K562 (cell line): ENCODE data around the gene PARP1. TPM values are rescaled to one million over a fixed set of nuclear protein-coding genes. Genes with fewer than 3 reads are reported as not detected.

Source experiments
- ATAC-seq: fragments of 200-7000 bp; cut with Tn5 transposase; 3 replicates; pipeline ENCODE4 v1.9.1; 2020; ENCODE audit warnings: moderate library complexity
- BruUV-seq: library from RNA; stranded (reverse); fragments of 400-500 nt; replicated peaks from 2 replicates; lab custom pipeline; 2021; lab: Mats Ljungman, UMichigan
- CTCF ChIA-PET: fragments of 300-600 bp; formaldehyde crosslinking; extraction: SDS; loops from one replicate; lab custom pipeline; 2021; ENCODE audit warnings: low intra/inter-chr PET ratio; lab: Yijun Ruan, JAX
- POLR2A ChIA-PET: fragments of 300-600, 350-650 bp; sonication (Branson Sonifier 250); formaldehyde crosslinking; extraction: SDS; loops from one replicate; lab custom pipeline; 2021; ENCODE audit warnings: antibody characterized with exemption, inconsistent platforms; lab: Yijun Ruan, JAX
- DNase-seq, 4 experiments: peaks; one replicate each; pipeline versions ENCODE4 v3.0.0 to v3.0.0-alpha.2; 2011 to 2018; ENCODE audit warnings: low spot score in 3 of 4, mixed read lengths in 3 of 4; ENCODE audit errors: extremely low read depth in 1 of 4
- FAIRE-seq: peaks from 2 replicates; lab custom pipeline; 2011; peaks lifted over from hg19 to GRCh38; lab: Jason Lieb, UNC
- H2AFZ ChIP-seq: 2 replicates; pipeline ENCODE4 v1.6.0; 2011; ENCODE audit warnings: low read depth, low read length, control low read depth, inconsistent platforms
- H3K27ac ChIP-seq: fragments of 200-600 bp; 3 replicates; pipeline ENCODE4 v1.8.0; 2011; ENCODE audit warnings: low read depth, mild to moderate bottlenecking, control low read depth, inconsistent platforms, low read length, moderate library complexity, mixed read lengths; ENCODE audit errors: extremely low read depth
- H3K27me3 ChIP-seq, 2 experiments: fragments of 300-600 bp in 1 of 2; 2 replicates in 1 of 2; 3 replicates in 1 of 2; pipeline versions ENCODE4 v1.6.0 to v1.8.0; 2011; ENCODE audit warnings: inconsistent platforms in 2 of 2, low read length in 2 of 2, mild to moderate bottlenecking in 1 of 2, mixed read lengths in 1 of 2, moderate library complexity in 1 of 2; ENCODE audit not compliant: control insufficient read depth in 2 of 2, insufficient read depth in 2 of 2
- H3K36me3 ChIP-seq: fragments of 300-600 bp; 3 replicates; pipeline ENCODE4 v1.8.0; 2011; ENCODE audit warnings: mild to moderate bottlenecking, low read length, inconsistent platforms; ENCODE audit not compliant: control insufficient read depth, insufficient read depth
- H3K4me1 ChIP-seq, 2 experiments: fragments of 200-600 bp in 1 of 2; replicated peaks in 1 of 2; 2 replicates in 1 of 2; 3 replicates in 1 of 2; pipeline versions ENCODE4 v1.5.1 to v1.8.0; 2011; ENCODE audit warnings: inconsistent platforms in 2 of 2, low read length in 2 of 2, mild to moderate bottlenecking in 1 of 2, mixed read lengths in 1 of 2, moderate library complexity in 1 of 2; ENCODE audit not compliant: control insufficient read depth in 2 of 2, insufficient read depth in 2 of 2
- H3K4me2 ChIP-seq: 2 replicates; pipeline ENCODE4 v1.6.1; 2011; ENCODE audit warnings: low read length, control low read depth, inconsistent platforms, mixed read lengths; ENCODE audit not compliant: insufficient read depth
- H3K4me3 ChIP-seq: fragments of 200-600 bp; sonication (generic), shearing (Covaris generic); 2 replicates; pipeline ENCODE4 v1.5.1; 2016; ENCODE audit warnings: control low read depth, inconsistent platforms
- H3K79me2 ChIP-seq: fragments of 200-600 bp; 3 replicates; pipeline ENCODE4 v1.8.0; 2011; ENCODE audit warnings: low read length, inconsistent platforms; ENCODE audit not compliant: control insufficient read depth, insufficient read depth
- H3K9ac ChIP-seq, 2 experiments: 2 replicates each; pipeline versions ENCODE4 v1.6.0 to v1.6.1; 2011; ENCODE audit warnings: low read depth in 2 of 2, low read length in 2 of 2, control low read depth in 1 of 2, inconsistent platforms in 1 of 2, mild to moderate bottlenecking in 1 of 2, mixed read lengths in 1 of 2; ENCODE audit not compliant: insufficient read depth in 1 of 2
- H3K9me1 ChIP-seq: one replicate; pipeline ENCODE4 v1.6.0; 2011; ENCODE audit warnings: inconsistent platforms, mild to moderate bottlenecking, low read length, moderate library complexity; ENCODE audit not compliant: control insufficient read depth, insufficient read depth
- H3K9me3 ChIP-seq: replicated peaks from 2 replicates; pipeline ENCODE4 v1.5.1; 2011; ENCODE audit warnings: low read depth, low read length, inconsistent platforms; ENCODE audit not compliant: control insufficient read depth, insufficient read depth
- H4K20me1 ChIP-seq: replicated peaks from 2 replicates; pipeline ENCODE4 v1.6.1; 2011; ENCODE audit warnings: low read length, inconsistent platforms, mixed read lengths; ENCODE audit not compliant: control insufficient read depth, insufficient read depth
- BRF2 ChIP-seq: IDR thresholded peaks from 3 replicates; pipeline ENCODE4 v1.6.1; 2011; ENCODE audit warnings: borderline replicate concordance, mild to moderate bottlenecking; ENCODE audit not compliant: insufficient read length, insufficient read depth
- DIDO1 ChIP-seq: fragments of 450-650 bp; IDR thresholded peaks from 2 replicates; pipeline ENCODE4 v1.6.1; 2016; ENCODE audit warnings: low read depth, missing biosample characterization, missing genetic modification characterization
- ELF1 ChIP-seq: fragments of 200-800 bp; sonication (Bioruptor generic); IDR thresholded peaks from 2 replicates; pipeline ENCODE4 v1.6.1; 2016; ENCODE audit warnings: missing genetic modification characterization, missing compliant biosample characterization
- FUS ChIP-seq: fragments of 200-400 bp; formaldehyde crosslinking; optimal IDR thresholded peaks from 2 replicates; pipeline ENCODE3; 2017; ENCODE audit warnings: low read depth, low read length
- GMEB1 ChIP-seq: fragments of 250-450 bp; sonication (Bioruptor Pico); IDR thresholded peaks from 2 replicates; pipeline ENCODE4 v1.4.0; 2020; ENCODE audit warnings: mild to moderate bottlenecking
- MXD1 ChIP-seq: fragments of 250-450 bp; sonication (Bioruptor Pico); IDR thresholded peaks from 2 replicates; pipeline ENCODE4 v1.8.0; 2021; ENCODE audit warnings: borderline replicate concordance, mild to moderate bottlenecking, moderate library complexity; ENCODE audit not compliant: poor library complexity, severe bottlenecking
- PHB ChIP-seq: fragments of 250-450 bp; sonication (Bioruptor Pico); IDR thresholded peaks from 2 replicates; pipeline ENCODE4 v1.5.0; 2021
- TCF7 ChIP-seq: sonication (generic); IDR thresholded peaks from 2 replicates; pipeline ENCODE4 v1.6.1; 2016; ENCODE audit warnings: antibody characterized with exemption, borderline replicate concordance
- USF1 ChIP-seq: sonication (generic); formaldehyde crosslinking; IDR thresholded peaks from 2 replicates; pipeline ENCODE4 v1.9.0; 2022; ENCODE audit warnings: mild to moderate bottlenecking, missing genetic modification reagents
- WGBS: fragments of 100-300 bp; shearing (Covaris generic); methylation state at CpG from one replicate; pipeline ENCODE4 v1.1.6; 2016; ENCODE audit warnings: low coverage, mixed read lengths; ENCODE audit not compliant: insufficient coverage; ENCODE audit errors: missing lambda C conversion rate; 5-methylcytosine and 5-hydroxymethylcytosine counted together
- in situ Hi-C: fragments of 300-500 bp; cut with MboI; formaldehyde crosslinking; loops from 4 replicates; pipeline ENCODE4 v1.15.0; 2018; ENCODE audit warnings: inconsistent platforms, mixed read lengths
- intact Hi-C: fragments of 100-400 bp; cut with micrococcal nuclease; formaldehyde crosslinking; loops from 2 replicates; pipeline ENCODE4 v1.14.2; 2022
- polyA plus RNA-seq, 8 experiments: library from polyadenylated mRNA; depleted of rRNA in 4 of 8; stranded (reverse) in 5 of 8; unstranded in 3 of 8; fragments of >200 nt; fragmentation: Nextera tagmentation in 2 of 8; fragmentation: Illumina TruSeq in 1 of 8; extraction: Ambion mirVana in 2 of 8; extraction: Trizol in 1 of 8; gene quantifications; 2 replicates each; pipeline versions ENCODE4 v1.2.1 to v1.2.3, GENCODE V29; 2011 to 2014; ENCODE audit warnings: inconsistent platforms in 1 of 8, missing spikeins in 1 of 8
- total RNA-seq, 7 experiments: library from RNA; depleted of rRNA in 6 of 7; stranded (reverse); fragments of >200 nt in 6 of 7; fragmentation: Illumina TruSeq in 2 of 7; extraction: Trizol in 2 of 7; gene quantifications; 2 replicates each; pipeline versions ENCODE4 v1.2.1 to v1.2.3, GENCODE V29; 2011 to 2021; ENCODE audit warnings: low replicate concordance in 1 of 7
- TF ChIP-seq, protein P1 (sequence below): sonication (generic); formaldehyde crosslinking; IDR thresholded peaks from 2 replicates; pipeline ENCODE4 v1.8.0; 2022; ENCODE audit warnings: mild to moderate bottlenecking, low read depth, missing genetic modification reagents
- TF ChIP-seq, protein P2 (sequence below): fragments of 250-450 bp; sonication (Bioruptor Pico); IDR thresholded peaks from 2 replicates; pipeline ENCODE4 v1.6.1; 2021; ENCODE audit warnings: mild to moderate bottlenecking
- TF ChIP-seq, protein P3 (sequence below): fragments of 450-650 bp; conservative IDR thresholded peaks from 2 replicates; pipeline ENCODE4 v1.6.1; 2016; ENCODE audit warnings: missing genetic modification characterization, low read depth, mild to moderate bottlenecking, missing compliant biosample characterization, moderate library complexity

The PARP1 gene
- total and polyA plus RNA-seq, 9 of the 15 experiments (the other 6 are each of a cell fraction or from before 2014, with no cell fraction given), result 121 to 306 (median 250) TPM

DNA sequence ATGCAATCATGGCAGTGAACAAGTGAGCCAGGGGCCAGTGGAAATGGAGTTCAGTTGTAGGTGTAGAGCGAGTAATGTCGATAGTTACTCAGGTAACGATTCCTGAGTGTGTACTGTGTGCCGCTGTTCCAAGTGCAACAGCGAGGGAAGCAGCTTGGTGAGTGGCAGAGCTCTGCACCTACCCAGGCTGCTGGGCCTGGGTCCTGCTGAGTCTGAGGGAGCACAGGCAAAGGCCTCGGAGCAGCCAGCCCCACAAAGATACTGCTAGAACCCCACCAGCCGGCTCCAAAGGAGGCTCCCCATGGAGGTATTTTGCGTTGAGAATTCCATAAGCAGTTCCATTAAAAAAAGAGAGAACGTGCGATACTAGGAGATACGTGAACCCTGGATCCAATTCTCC lies 23.2 kb downstream of the PARP1 start (continued):
- no peak for TF ChIP-seq BRF2
- TF ChIP-seq, all 486 proteins: peak for 0

GRCh38 chr1:226384040-226384439 lies 23.9 kb downstream of the PARP1 start:
- ChIA-PET POLR2A (interaction anchor here (0.6 kb wide), 1 partner anchor 19 kb away, joined by 4 read pairs; no protein-coding TSS in a partner anchor), CTCF (no interaction called here)
- no peaks in the 10 kb centered on the region for H3K9me1 ChIP-seq
- intact Hi-C loops (no loop called here), in situ Hi-C loops (no loop called here)
- no peak overlapping the region for H2AFZ ChIP-seq
- no peaks in the 10 kb centered on the region for H3K79me2 ChIP-seq
- no peaks in the 10 kb centered on the region for H3K4me1 ChIP-seq
- no peak for ATAC-seq
- no peak overlapping the region for H3K9ac ChIP-seq
- peaks cover 100% of the 10 kb centered on the region for H3K36me3 ChIP-seq
- no peak overlapping the region for H3K4me2 ChIP-seq
- TF ChIP-seq, protein P1, sequence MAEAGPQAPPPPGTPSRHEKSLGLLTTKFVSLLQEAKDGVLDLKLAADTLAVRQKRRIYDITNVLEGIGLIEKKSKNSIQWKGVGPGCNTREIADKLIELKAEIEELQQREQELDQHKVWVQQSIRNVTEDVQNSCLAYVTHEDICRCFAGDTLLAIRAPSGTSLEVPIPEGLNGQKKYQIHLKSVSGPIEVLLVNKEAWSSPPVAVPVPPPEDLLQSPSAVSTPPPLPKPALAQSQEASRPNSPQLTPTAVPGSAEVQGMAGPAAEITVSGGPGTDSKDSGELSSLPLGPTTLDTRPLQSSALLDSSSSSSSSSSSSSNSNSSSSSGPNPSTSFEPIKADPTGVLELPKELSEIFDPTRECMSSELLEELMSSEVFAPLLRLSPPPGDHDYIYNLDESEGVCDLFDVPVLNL (CRISPR knock-in tag), result no peak
- no peak for TF ChIP-seq PHB (CRISPR knock-in tag)
- TF ChIP-seq, protein P2, sequence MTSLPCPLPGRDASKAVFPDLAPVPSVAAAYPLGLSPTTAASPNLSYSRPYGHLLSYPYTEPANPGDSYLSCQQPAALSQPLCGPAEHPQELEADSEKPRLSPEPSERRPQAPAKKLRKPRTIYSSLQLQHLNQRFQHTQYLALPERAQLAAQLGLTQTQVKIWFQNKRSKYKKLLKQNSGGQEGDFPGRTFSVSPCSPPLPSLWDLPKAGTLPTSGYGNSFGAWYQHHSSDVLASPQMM (CRISPR knock-in tag), result no peak
- TF ChIP-seq MXD1 (CRISPR knock-in tag), result no peak
- no peak for TF ChIP-seq DIDO1 (tag)
- TF ChIP-seq ELF1, result no peak
- TF ChIP-seq FUS, result no peak
- no peak for TF ChIP-seq USF1
- TF ChIP-seq, protein P3, sequence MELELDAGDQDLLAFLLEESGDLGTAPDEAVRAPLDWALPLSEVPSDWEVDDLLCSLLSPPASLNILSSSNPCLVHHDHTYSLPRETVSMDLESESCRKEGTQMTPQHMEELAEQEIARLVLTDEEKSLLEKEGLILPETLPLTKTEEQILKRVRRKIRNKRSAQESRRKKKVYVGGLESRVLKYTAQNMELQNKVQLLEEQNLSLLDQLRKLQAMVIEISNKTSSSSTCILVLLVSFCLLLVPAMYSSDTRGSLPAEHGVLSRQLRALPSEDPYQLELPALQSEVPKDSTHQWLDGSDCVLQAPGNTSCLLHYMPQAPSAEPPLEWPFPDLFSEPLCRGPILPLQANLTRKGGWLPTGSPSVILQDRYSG (tag), result no peak
- TF ChIP-seq GMEB1, result no peak
- no peak for TF ChIP-seq TCF7
- peaks cover under 1% of the 10 kb centered on the region; the same call in 1 of the 2 replicates for H4K20me1 ChIP-seq
- no peaks in the 10 kb centered on the region for H3K9me3 ChIP-seq
- 92% methylated on average over 4 of the region's 4 CpGs for WGBS
- no peak for FAIRE-seq
- BruUV-seq, result no TSS peak
- DNase-seq, result no peak
- H3K27ac ChIP-seq, result no peak overlapping the region
- H3K4me3 ChIP-seq, result no peak overlapping the region
- H3K27me3 ChIP-seq, result no peaks in the 10 kb centered on the region
